ENCODE measurements around the gene ANKRD6. TPM values are rescaled to one million over a fixed set of nuclear protein-coding genes. Genes with fewer than 3 reads are reported as not detected.
"Not testable (repeated sequence)": the region's sequence is repeated elsewhere in the genome, so short reads cannot be mapped to it uniquely, and the experiment has no call there.

The ANKRD6 gene
- total and polyA plus RNA-seq, 3 donors from 2014 or later, result 20.9 to 52.8 (median 29.8) TPM

- no peak overlapping the region for H3K4me3 ChIP-seq
These were observed 44.1 kb upstream of the ANKRD6 start for GRCh38 chr6:89388846-89389245.

DNA sequence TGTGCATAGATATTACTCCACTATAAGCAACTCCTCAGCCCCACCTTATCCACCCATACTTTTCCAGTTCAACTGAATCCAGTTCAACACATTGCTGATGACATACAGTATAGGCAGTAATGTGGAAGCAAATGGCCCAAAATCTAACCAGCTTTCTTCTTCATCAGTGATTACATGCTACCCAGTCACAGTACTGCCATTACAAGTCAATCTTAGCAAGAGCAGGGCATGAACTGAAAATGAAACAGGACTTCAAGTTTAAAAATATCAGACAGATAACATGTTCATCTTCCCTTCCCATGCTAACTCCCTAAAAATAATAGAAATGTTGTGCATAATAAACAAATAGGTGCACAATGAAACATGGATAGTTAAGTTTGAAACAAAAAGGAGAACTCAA is 40.1 kb upstream of the ANKRD6 start:
- no peak overlapping the region for H3K4me3 ChIP-seq

More at GRCh38 chr6:89388846-89389245, 44.1 kb upstream of the ANKRD6 start:
- Histone ChIP-seq H3K27me3 (no peaks in the 10 kb centered on the region), H3K4me1 (no peaks in the 10 kb centered on the region), H3K27ac (no peak overlapping the region), H3K36me3 (ENCODE audit: low read depth, missing control alignments) (no peaks in the 10 kb centered on the region), H3K9me3 (no peaks in the 10 kb centered on the region)
- TF ChIP-seq CTCF (IDR thresholded peaks at IDR 0.05) (no peak), POLR2A (IDR thresholded peaks at IDR 0.05) (no peak)
- no peak for DNase-seq
- 93 to 98% methylated on average over 6 of the region's 6 CpGs for WGBS, 2 donors
- intact Hi-C loops (cut with DNase I; ENCODE audit: low total_unique reads), result no loop called here

DNA sequence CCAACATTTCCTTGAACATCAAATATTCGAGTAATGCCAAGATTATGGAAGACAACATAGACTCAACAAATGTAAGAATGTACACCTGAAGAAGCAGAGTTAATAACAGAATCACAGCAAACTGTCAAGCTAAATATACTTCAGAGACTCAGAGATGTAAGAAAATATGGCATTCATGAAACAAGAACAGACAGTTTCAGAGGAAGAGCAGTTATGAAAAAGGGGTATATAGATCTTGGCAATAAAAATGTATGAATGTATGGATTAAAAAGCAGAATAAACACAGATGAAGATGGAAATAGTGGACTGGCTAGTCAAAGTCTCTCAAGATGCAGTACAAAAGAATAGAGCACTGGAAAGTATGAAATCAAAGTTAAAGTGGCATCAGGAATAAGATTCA is 39.3 kb upstream of the ANKRD6 start:
- no peaks in the 10 kb centered on the region for H3K36me3 ChIP-seq (ENCODE audit: low read depth, missing control alignments)
- no peaks in the 10 kb centered on the region for H3K9me3 ChIP-seq
- no peak for TF ChIP-seq CTCF (IDR thresholded peaks at IDR 0.05)
- no peak for TF ChIP-seq POLR2A (IDR thresholded peaks at IDR 0.05)
- WGBS, 2 donors, result 94 to 100% methylated on average over 1 of the region's 1 CpG
- H3K4me1 ChIP-seq, result no peaks in the 10 kb centered on the region
- intact Hi-C loops (cut with DNase I; ENCODE audit: low total_unique reads), result no loop called here
- no peak overlapping the region for H3K27ac ChIP-seq
- H3K27me3 ChIP-seq, result no peaks in the 10 kb centered on the region
- no peak overlapping the region for H3K4me3 ChIP-seq
- no peak for DNase-seq

More for the DNA sequence above, 40.1 kb upstream of the ANKRD6 start:
- no peaks in the 10 kb centered on the region for H3K27me3 ChIP-seq
- TF ChIP-seq CTCF (IDR thresholded peaks at IDR 0.05), result no peak
- TF ChIP-seq POLR2A (IDR thresholded peaks at IDR 0.05), result no peak
- DNase-seq, result no peak
- H3K4me1 ChIP-seq, result no peaks in the 10 kb centered on the region
- H3K27ac ChIP-seq, result no peak overlapping the region
- H3K9me3 ChIP-seq, result no peaks in the 10 kb centered on the region
- H3K36me3 ChIP-seq (ENCODE audit: low read depth, missing control alignments), result no peaks in the 10 kb centered on the region
- intact Hi-C loops (cut with DNase I; ENCODE audit: low total_unique reads), result no loop called here

GRCh38 chr6:89397884-89398283 is 35.1 kb upstream of the ANKRD6 start:
- H3K9me3 ChIP-seq; intact Hi-C loops (cut with DNase I; ENCODE audit: low total_unique reads); H3K27ac ChIP-seq; H3K4me3 ChIP-seq; DNase-seq; H3K4me1 ChIP-seq; H3K36me3 ChIP-seq (ENCODE audit: low read depth, missing control alignments); H3K27me3 ChIP-seq: not testable (repeated sequence)
- 82 to 85% methylated on average over 4 of the region's 4 CpGs for WGBS, 2 donors

GRCh38 chr6:89398762-89399525 is 34.0 kb upstream of the ANKRD6 start:
- intact Hi-C loops (cut with DNase I; ENCODE audit: low total_unique reads), result no loop called here
- no peak overlapping the region for H3K4me3 ChIP-seq
- H3K27ac ChIP-seq, result no peak overlapping the region
- no peaks in the 10 kb centered on the region for H3K9me3 ChIP-seq
- no peak for DNase-seq
- no peaks in the 10 kb centered on the region for H3K4me1 ChIP-seq
- TF ChIP-seq POLR2A (IDR thresholded peaks at IDR 0.05), result no peak
- no peak for TF ChIP-seq CTCF (IDR thresholded peaks at IDR 0.05)
- no peaks in the 10 kb centered on the region for H3K36me3 ChIP-seq (ENCODE audit: low read depth, missing control alignments)
- no peaks in the 10 kb centered on the region for H3K27me3 ChIP-seq
- 85 to 86% methylated on average over 7 of the region's 7 CpGs for WGBS, 2 donors
